IPS-15b (cell line): Measurements from ENCODE around the gene CEP126.
"Not testable (repeated sequence)": the region's sequence is repeated elsewhere in the genome, so short reads cannot be mapped to it uniquely, and the experiment has no call there.

Experiments used
- H3K27me3 ChIP-seq: one replicate; pipeline ENCODE4 v1.6.1; 2013; ENCODE audit warnings: low read length; ENCODE audit not compliant: control insufficient read depth, insufficient read depth
- H3K36me3 ChIP-seq: one replicate; pipeline ENCODE4 v1.6.1; 2013; ENCODE audit warnings: low read length; ENCODE audit not compliant: control insufficient read depth, insufficient read depth
- H3K4me1 ChIP-seq: one replicate; pipeline ENCODE4 v1.6.1; 2013; ENCODE audit warnings: mild to moderate bottlenecking, low read length; ENCODE audit not compliant: control insufficient read depth, insufficient read depth
- H3K4me3 ChIP-seq: one replicate; pipeline ENCODE4 v1.5.1; 2013; ENCODE audit warnings: low read depth, low read length
- H3K9ac ChIP-seq: one replicate; pipeline ENCODE4 v1.6.1; 2013; ENCODE audit warnings: low read depth, mild to moderate bottlenecking, low read length
- H3K9me3 ChIP-seq: one replicate; pipeline ENCODE4 v1.6.1; 2013; ENCODE audit warnings: mild to moderate bottlenecking, low read length; ENCODE audit not compliant: control insufficient read depth, insufficient read depth

CEP126 gene

DNA sequence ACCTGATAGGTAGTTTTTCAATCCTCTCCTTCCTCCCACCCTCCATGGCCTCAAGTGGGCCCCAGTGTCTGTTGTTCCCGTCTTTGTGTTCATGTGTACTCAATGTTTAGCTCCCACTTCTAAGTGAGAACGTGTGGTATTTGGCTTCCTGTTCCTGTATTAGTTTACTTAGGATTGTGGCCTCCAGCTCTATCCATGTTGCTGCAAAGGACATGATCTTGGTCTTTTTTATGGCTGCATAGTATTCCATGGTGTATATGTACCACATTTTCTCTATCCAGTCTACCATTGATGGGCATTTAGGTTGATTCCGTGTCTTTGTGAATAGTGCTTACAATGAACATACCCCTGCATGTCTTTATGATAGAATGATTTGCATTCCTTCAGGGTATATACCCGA lies 78.4 kb downstream of the CEP126 start:
- H3K36me3 ChIP-seq = no peaks in the 10 kb centered on the region
- no peaks in the 10 kb centered on the region for H3K9me3 ChIP-seq
- H3K9ac ChIP-seq = no peak overlapping the region
- no peak overlapping the region for H3K4me3 ChIP-seq
- H3K4me1 ChIP-seq = no peaks in the 10 kb centered on the region
- H3K27me3 ChIP-seq = no peaks in the 10 kb centered on the region

DNA sequence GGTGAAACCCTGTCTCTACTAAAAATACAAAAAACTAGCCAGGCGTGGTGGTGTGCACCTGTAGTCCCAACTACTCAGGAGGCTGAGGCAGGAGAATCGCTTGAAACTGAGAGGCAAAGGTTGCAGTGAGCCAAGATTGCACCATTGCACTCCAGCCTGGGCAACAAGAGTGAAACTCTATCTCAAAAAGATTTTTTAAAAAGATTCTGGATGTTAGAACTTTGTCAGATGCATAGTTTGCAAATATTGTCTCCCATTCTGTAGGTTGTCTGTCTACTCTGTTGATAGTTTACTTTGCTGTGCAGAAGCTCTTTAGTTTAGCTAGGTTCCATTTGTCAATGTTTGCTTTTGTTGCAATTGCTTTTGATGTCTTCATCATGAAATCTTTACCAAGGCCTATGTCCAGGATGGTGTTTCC lies 79.3 kb downstream of the CEP126 start:
- H3K4me3 ChIP-seq, H3K9ac ChIP-seq, H3K36me3 ChIP-seq, H3K4me1 ChIP-seq, H3K9me3 ChIP-seq, H3K27me3 ChIP-seq: not testable (repeated sequence)

DNA sequence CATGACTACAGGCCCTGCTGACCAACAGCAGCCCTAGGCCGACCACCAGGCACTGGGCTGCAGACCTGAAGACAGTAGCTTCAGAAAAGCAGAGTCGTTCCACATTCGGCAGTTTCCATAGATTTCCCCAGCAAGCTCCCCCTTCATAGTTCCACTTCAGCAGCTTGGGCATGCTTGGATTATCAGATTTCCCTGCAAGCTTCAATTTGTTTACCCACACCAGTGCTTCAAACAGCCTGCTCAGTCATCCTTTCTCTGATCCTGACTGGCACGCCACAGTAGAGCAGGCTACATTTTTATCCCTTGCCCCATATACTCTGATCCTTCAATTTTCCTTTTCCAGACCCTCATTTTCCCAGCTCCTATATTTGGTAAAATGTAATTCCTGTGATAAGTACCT lies 81.3 kb downstream of the CEP126 start:
- no peaks in the 10 kb centered on the region for H3K27me3 ChIP-seq
- H3K9me3 ChIP-seq = no peaks in the 10 kb centered on the region
- no peak overlapping the region for H3K9ac ChIP-seq
- H3K36me3 ChIP-seq = no peaks in the 10 kb centered on the region
- no peak overlapping the region for H3K4me3 ChIP-seq
- no peaks in the 10 kb centered on the region for H3K4me1 ChIP-seq

DNA sequence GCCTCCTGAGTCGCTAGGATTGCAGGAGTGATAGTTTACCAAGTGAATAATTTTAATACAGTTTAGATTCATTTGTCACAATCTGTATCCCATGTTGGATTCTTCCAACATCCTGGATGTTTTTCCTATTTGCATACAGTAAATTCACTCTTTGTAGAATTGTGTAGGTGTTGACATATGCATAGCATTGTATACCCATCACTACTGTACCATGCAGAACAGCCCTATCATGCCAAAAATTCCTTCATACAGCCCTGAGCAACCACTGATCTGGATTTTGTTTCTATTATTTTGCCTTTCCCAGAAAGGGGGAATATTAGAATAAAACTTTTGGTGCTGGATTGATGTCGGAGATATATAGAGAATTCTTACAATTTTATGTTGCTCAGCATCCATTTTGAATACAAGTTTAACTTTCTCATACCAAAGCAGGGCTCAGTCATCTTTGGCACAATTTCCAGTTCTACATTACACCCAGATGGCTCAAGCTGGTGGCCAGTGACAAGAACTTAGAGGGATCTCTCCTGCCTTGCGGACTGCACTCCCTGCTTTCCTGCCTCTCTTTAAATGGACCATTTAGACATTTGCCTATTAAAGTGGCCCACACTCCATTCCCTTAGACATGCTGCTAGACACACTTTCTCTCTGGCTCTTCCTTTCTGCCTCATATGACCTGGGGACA lies 87.0 kb downstream of the CEP126 start:
- Histone ChIP-seq H3K36me3 (no peaks in the 10 kb centered on the region), H3K9me3 (no peaks in the 10 kb centered on the region), H3K4me1 (no peaks in the 10 kb centered on the region), H3K9ac (no peak overlapping the region), H3K4me3 (no peak overlapping the region), H3K27me3 (no peaks in the 10 kb centered on the region)

DNA sequence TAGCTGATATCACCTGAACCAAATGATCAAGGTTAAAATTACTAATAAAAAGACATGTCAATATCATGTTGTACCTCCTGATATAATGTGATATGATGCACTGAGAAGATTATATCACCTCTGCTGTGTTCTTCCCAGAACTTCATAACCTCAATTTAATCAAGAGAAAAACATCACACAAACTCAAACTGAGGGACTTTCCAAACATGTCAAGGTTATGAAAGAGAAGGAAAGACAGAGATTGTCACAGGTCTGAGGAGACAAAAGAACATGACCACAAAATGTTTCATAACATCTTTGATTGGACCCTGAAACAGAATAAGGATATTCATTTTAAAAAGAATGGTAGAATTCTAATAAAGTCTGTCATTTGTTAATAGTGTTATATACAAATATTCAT lies 89.4 kb downstream of the CEP126 start:
- Histone ChIP-seq H3K4me1 (peaks cover 2% of the 10 kb centered on the region), H3K36me3 (no peaks in the 10 kb centered on the region), H3K27me3 (no peaks in the 10 kb centered on the region), H3K9ac (no peak overlapping the region), H3K9me3 (no peaks in the 10 kb centered on the region), H3K4me3 (no peak overlapping the region)

DNA sequence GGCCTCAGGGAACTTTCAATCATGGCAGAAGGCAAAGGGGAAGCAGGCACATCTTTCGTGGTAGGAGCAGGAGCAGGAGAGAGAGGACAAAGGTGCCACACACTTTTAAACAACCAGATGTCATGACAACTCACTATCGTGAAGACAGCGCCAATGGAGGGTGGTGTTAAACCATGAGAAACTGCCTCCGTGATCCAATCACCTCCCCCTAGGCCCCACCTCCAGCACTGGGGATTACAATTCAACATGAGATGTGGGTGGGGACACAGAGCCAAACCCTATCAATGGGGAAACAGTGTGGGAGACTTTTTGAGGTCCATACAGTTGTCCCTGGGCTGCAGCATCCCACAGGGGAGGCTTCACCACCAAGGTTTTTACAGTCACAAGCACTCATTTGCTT lies 90.5 kb downstream of the CEP126 start:
- H3K36me3 ChIP-seq = no peaks in the 10 kb centered on the region
- no peaks in the 10 kb centered on the region for H3K9me3 ChIP-seq
- H3K4me3 ChIP-seq = no peak overlapping the region
- no peaks in the 10 kb centered on the region for H3K27me3 ChIP-seq
- H3K4me1 ChIP-seq = peaks cover 2% of the 10 kb centered on the region
- no peak overlapping the region for H3K9ac ChIP-seq

DNA sequence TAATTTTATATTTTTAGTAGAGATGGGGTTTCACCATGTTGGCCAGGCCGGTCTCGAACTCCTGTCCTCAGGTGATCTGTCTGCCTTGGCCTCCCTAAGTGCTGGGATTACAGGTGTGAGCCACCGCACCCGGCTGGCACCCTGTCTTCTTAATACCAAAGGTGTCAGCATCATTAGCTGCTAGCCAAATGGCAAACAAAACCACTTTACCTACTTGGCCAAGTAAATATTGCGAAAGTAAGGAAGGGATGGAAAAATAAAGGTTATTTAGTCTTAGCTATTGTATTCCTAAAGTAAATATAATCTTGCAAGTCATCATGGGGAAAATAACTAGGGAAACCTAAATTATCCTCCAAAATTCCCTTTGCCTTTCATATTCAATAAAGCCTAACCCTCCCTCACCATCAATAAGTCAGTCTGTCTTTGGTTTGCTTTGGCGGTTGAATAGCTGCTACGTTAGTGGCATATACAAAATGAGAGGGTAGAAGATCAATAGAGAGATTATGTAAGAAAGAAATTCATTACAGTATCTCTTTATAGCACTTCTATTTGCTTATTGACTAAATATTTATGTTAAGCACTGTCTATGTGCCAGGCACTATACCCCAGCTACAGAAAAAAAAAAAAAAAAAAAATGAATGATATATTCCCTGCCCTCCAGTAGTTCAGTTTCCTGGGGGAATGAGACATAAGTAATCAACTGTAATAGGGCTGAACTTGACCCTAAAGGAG lies 92.2 kb downstream of the CEP126 start:
- Histone ChIP-seq H3K4me3 (no peak overlapping the region), H3K9me3 (no peaks in the 10 kb centered on the region), H3K9ac (no peak overlapping the region), H3K36me3 (no peaks in the 10 kb centered on the region), H3K27me3 (no peaks in the 10 kb centered on the region), H3K4me1 (peaks cover 2% of the 10 kb centered on the region)

DNA sequence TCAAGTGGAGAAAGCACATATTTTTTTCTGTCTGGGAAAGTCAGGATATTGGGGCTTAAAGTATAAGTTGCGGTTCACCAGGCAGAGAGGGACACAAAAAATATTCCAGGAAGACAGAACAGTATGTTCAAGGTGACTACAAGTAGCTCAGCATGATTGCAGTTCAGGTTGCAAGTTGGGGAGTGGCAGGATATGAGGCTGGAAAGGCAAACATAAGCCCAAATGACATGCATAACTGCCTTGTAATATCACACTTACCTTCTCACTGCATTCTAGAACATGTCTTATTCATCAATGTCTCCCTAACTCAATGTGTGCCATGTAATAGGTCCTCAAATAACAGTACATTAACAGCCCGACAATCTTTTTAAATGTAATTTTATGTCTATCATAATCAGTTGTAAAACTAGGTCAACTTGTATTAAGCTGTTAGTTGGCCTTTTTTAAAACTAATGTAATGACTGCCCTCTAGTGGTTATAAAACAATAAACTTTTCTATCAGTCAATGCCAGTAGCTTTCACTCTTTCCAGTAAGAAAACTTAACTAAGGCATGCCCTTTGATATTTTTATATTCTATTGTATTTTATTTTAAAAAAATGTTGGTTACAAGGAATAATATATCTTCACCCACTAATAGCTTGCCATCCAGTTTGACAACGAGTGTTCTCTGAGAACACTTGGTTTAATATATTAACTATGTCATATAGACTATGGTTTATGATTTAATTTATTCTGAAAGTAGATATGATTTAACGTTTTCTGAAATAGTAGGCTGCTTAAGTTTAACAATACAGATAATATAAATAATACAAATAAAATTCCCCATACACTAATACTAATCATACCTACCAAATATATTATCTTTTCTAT lies 93.0 kb downstream of the CEP126 start:
- Histone ChIP-seq H3K36me3 (no peaks in the 10 kb centered on the region), H3K4me3 (no peak overlapping the region)

DNA sequence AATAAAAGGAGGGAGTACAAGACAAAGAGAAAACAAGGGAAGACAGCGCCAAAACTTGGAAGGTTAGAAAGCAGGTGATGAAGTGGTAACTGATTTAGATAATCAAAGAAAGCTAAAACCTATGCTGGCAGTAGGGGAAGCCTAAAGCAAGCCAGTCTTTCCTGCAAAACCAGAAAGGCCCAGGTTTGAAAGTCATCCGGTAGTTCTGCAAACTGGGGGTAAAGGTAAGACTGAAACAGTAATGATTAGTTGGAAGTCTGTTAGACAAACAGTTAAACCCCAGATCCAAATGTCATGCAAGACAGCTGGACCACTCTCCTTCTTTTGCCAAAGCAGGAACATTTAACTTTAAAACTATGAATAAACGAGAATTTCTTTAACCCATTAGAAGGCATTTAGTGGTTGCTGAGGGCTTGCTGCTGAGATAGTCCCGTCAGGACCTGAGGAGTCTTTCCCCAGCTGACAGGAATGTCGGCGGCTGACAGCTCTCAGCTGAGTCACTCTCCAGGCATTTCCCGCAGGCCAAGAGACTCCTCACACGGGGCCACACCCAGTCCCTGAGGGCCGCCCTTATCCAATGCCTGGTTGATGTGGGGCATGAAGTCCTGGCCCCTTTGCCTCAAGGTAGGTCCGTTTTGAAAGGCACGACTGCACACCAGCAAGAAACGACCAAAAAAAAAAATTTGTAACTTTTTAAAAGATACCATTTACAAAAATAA lies 96.1 kb downstream of the CEP126 start:
- H3K9ac ChIP-seq = no peak overlapping the region

More for the DNA sequence above, 93.0 kb downstream of the CEP126 start:
- Histone ChIP-seq H3K4me1 (peaks cover 2% of the 10 kb centered on the region), H3K27me3 (no peaks in the 10 kb centered on the region), H3K9ac (no peak overlapping the region), H3K9me3 (no peaks in the 10 kb centered on the region)

DNA sequence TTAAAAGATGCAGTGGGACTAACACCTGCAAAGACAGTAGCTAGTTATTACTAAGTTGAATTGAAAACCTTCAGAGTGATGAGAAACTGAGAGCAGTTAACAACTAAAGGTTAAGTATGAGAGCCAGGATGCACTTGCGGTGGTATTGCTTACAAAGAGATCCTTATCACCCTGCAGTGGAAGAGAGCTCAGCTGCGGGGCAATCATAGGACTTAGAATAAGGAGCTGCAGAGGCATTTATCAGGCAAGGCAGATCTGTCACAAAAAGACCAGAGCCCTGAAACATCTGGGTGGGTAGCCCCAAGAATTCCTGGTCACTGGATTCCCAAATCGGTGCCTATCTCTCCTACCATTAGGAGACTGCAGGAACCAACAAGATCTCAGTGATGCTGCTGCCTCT lies 98.1 kb downstream of the CEP126 start:
- H3K4me3 ChIP-seq = no peak overlapping the region
- H3K9me3 ChIP-seq = no peaks in the 10 kb centered on the region
- H3K9ac ChIP-seq = no peak overlapping the region
- H3K36me3 ChIP-seq = no peaks in the 10 kb centered on the region
- no peaks in the 10 kb centered on the region for H3K27me3 ChIP-seq
- no peaks in the 10 kb centered on the region for H3K4me1 ChIP-seq

More for the DNA sequence above, 96.1 kb downstream of the CEP126 start:
- no peaks in the 10 kb centered on the region for H3K9me3 ChIP-seq
- H3K27me3 ChIP-seq = no peaks in the 10 kb centered on the region
- H3K4me3 ChIP-seq = no peak overlapping the region
- peaks cover 2% of the 10 kb centered on the region for H3K4me1 ChIP-seq
- H3K36me3 ChIP-seq = no peaks in the 10 kb centered on the region

DNA sequence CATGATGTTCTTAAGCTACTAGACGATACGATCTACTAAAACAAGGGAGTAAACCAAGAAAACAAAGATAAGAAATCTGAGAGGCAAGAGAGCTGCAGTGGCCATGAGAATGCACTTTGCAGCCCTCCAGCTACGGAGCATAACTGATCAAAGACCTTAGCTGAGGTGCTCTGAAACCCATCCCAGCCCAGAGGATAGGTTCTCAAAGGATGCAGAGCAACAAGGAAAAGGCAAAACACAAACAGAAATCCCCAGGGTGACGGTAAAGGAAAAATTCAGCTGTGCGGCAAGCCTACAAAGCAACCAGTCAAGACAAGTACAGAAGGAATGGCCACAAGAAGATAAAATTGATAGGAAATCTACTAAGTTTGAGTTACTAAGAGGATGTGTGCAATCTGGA lies 99.9 kb downstream of the CEP126 start:
- Histone ChIP-seq H3K27me3 (no peaks in the 10 kb centered on the region), H3K4me3 (no peak overlapping the region), H3K36me3 (no peaks in the 10 kb centered on the region), H3K4me1 (no peaks in the 10 kb centered on the region), H3K9me3 (no peaks in the 10 kb centered on the region), H3K9ac (no peak overlapping the region)
